CD14-positive monocyte (primary cell): ENCODE data around the gene HSF2. TPM values are rescaled to one million over a fixed set of nuclear protein-coding genes. Genes with fewer than 3 reads are reported as not detected.

Experiments
- DNase-seq, 3 donors: peaks; one replicate each; pipeline ENCODE4 v3.0.0-alpha.2; 2011 to 2022
- H2AFZ ChIP-seq: 2 replicates; pipeline ENCODE4 v1.6.0; 2012; ENCODE audit warnings: mild to moderate bottlenecking, low read depth, low read length, inconsistent platforms; ENCODE audit not compliant: insufficient read depth, poor library complexity, severe bottlenecking
- H3K27ac ChIP-seq, 2 donors: 1 replicate in 1 of 2; 2 replicates in 1 of 2; pipeline ENCODE4 v1.5.1; 2012 to 2013; ENCODE audit warnings: low read length in 2 of 2, control low read depth in 1 of 2, inconsistent platforms in 1 of 2, low read depth in 1 of 2, mild to moderate bottlenecking in 1 of 2
- H3K27me3 ChIP-seq, 2 donors: one replicate each; pipeline versions ENCODE4 v1.6.0 to v1.6.1; 2011 to 2013; ENCODE audit warnings: low read length in 2 of 2; ENCODE audit not compliant: control insufficient read depth in 2 of 2, insufficient read depth in 2 of 2
- H3K36me3 ChIP-seq, 2 donors: replicated peaks in 1 of 2; 1 replicate in 1 of 2; 2 replicates in 1 of 2; pipeline versions ENCODE4 v1.5.1 to v1.6.1; 2012 to 2013; ENCODE audit warnings: low read length in 2 of 2, control low read depth in 1 of 2, inconsistent platforms in 1 of 2, mild to moderate bottlenecking in 1 of 2; ENCODE audit not compliant: insufficient read depth in 2 of 2, control insufficient read depth in 1 of 2
- H3K4me1 ChIP-seq, 2 donors: 1 replicate in 1 of 2; 2 replicates in 1 of 2; pipeline versions ENCODE4 v1.5.1 to v1.6.1; 2012 to 2013; ENCODE audit warnings: low read length in 2 of 2, control low read depth in 1 of 2, inconsistent platforms in 1 of 2, mild to moderate bottlenecking in 1 of 2, moderate library complexity in 1 of 2; ENCODE audit not compliant: insufficient read depth in 2 of 2, control insufficient read depth in 1 of 2
- H3K4me2 ChIP-seq: replicated peaks from 2 replicates; pipeline ENCODE3; 2012; ENCODE audit warnings: low read length, moderate library complexity, mild to moderate bottlenecking; ENCODE audit not compliant: poor library complexity, severe bottlenecking; ENCODE audit errors: extremely low read depth
- H3K4me3 ChIP-seq, 3 experiments: fragments of 200-600 bp in 1 of 3; sonication (generic) in 1 of 3; replicated peaks in 1 of 3; 1 replicate in 2 of 3; 2 replicates in 1 of 3; pipeline ENCODE4 v1.5.1; 2011 to 2013; ENCODE audit warnings: low read length in 3 of 3, mild to moderate bottlenecking in 3 of 3, control low read depth in 2 of 3, low read depth in 2 of 3, inconsistent platforms in 1 of 3, moderate library complexity in 1 of 3
- H3K79me2 ChIP-seq: 2 replicates; pipeline ENCODE4 v1.6.0; 2012; ENCODE audit warnings: mild to moderate bottlenecking, control low read depth, inconsistent platforms, low read length, moderate library complexity; ENCODE audit not compliant: insufficient read depth
- H3K9ac ChIP-seq: 2 replicates; pipeline ENCODE4 v1.6.0; 2017; ENCODE audit warnings: low read length, mild to moderate bottlenecking; ENCODE audit not compliant: insufficient read depth, poor library complexity, severe bottlenecking
- H3K9me3 ChIP-seq, 2 donors: replicated peaks in 1 of 2; 1 replicate in 1 of 2; 2 replicates in 1 of 2; pipeline versions ENCODE4 v1.5.1 to v1.6.1; 2012 to 2013; ENCODE audit warnings: low read length in 2 of 2, control low read depth in 1 of 2; ENCODE audit not compliant: control insufficient read depth in 1 of 2, insufficient read depth in 1 of 2
- H4K20me1 ChIP-seq: 2 replicates; pipeline ENCODE4 v1.6.0; 2012; ENCODE audit warnings: mild to moderate bottlenecking, low read length, control low read depth, moderate library complexity; ENCODE audit not compliant: insufficient read depth
- H3K27ac Mint-ChIP-seq, 7 donors: one replicate each; pipeline ENCODE4 v1.8.0; 2020; ENCODE audit warnings: mild to moderate bottlenecking in 7 of 7, mixed read lengths in 7 of 7, moderate library complexity in 6 of 7, inconsistent platforms in 2 of 7
- H3K27me3 Mint-ChIP-seq, 3 donors: one replicate each; pipeline ENCODE4 v1.8.0; 2021 to 2022; ENCODE audit warnings: low read depth in 3 of 3, mild to moderate bottlenecking in 3 of 3, mixed read lengths in 3 of 3, moderate library complexity in 3 of 3, inconsistent platforms in 1 of 3
- H3K36me3 Mint-ChIP-seq, 2 donors: one replicate each; pipeline ENCODE4 v1.8.0; 2020; ENCODE audit warnings: mixed read lengths in 2 of 2, inconsistent platforms in 1 of 2, mild to moderate bottlenecking in 1 of 2
- H3K4me1 Mint-ChIP-seq: one replicate; pipeline ENCODE4 v1.8.0; 2020; ENCODE audit warnings: mild to moderate bottlenecking, mixed read lengths
- H3K4me3 Mint-ChIP-seq, 2 donors: one replicate each; pipeline ENCODE4 v1.8.0; 2020; ENCODE audit warnings: mild to moderate bottlenecking in 2 of 2, mixed read lengths in 2 of 2, moderate library complexity in 1 of 2
- H3K9me3 Mint-ChIP-seq, 7 donors: one replicate each; pipeline ENCODE4 v1.8.0; 2020 to 2022; ENCODE audit warnings: mixed read lengths in 7 of 7, mild to moderate bottlenecking in 6 of 7, moderate library complexity in 6 of 7, inconsistent platforms in 2 of 7
- CTCF ChIP-seq: fragments of 200-600 bp; IDR thresholded peaks from one replicate; pipeline ENCODE4 v1.8.0; 2022; ENCODE audit warnings: antibody characterized with exemption, mild to moderate bottlenecking
- WGBS: methylation state at CpG from one replicate; pipeline ENCODE4 v1.1.5; 2013; ENCODE audit warnings: missing lambda C conversion rate; ENCODE audit not compliant: insufficient coverage; 5-methylcytosine and 5-hydroxymethylcytosine counted together
- intact Hi-C, 2 donors: fragments of 100-400 bp; cut with micrococcal nuclease; formaldehyde crosslinking; loops; one replicate each; pipeline versions ENCODE4 v1.15.0 to v1.15.1; 2023
- polyA minus RNA-seq: library from RNA; depleted of rRNA, polyadenylated mRNA; stranded (reverse); fragments of >200 nt; gene quantifications from 2 replicates; pipeline ENCODE4 v1.2.3, GENCODE V29; 2012
- polyA plus RNA-seq, 3 donors: library from polyadenylated mRNA; depleted of rRNA in 1 of 3; unstranded in 2 of 3; stranded (reverse) in 1 of 3; fragments of 300-500 nt in 2 of 3; fragments of >200 nt in 1 of 3; fragmentation: Illumina TruSeq in 2 of 3; gene quantifications; 1 replicate in 2 of 3; 2 replicates in 1 of 3; pipeline ENCODE4 v1.2.3, GENCODE V29; 2012 to 2021
- total RNA-seq, 12 experiments: library from RNA in 1 of 12; stranded (reverse) in 1 of 12; fragments of 120-200 nt in 1 of 12; gene quantifications; one replicate each; pipeline ENCODE4 v1.2.4 and lab custom pipeline; 2013 to 2026; ENCODE audit warnings: mixed read lengths in 6 of 12, inconsistent platforms in 1 of 12

The HSF2 gene
- 6.1 TPM for total RNA-seq (2013)
- polyA plus RNA-seq = 1 to 10 TPM; 2.3 to 8.8 (median 2.6) TPM
- 4.0 and 5.0 TPM in 2 replicates for polyA minus RNA-seq
- 3.6 to 22.9 (median 14.3) reads per million in 11 experiments for total RNA-seq (lab: John Stamatoyannopoulos, UW)

GRCh38 chr6:122399348-122400120, at the start of gene HSF2:
TSS of gene HSF2 (plus strand) at chr6:122399652. CDS start at chr6:122399738, 86 bp downstream.
- intact Hi-C loops = loop anchor here (5.0 to 10.0 kb wide), 3 partner anchors 73 to 1065 kb away; partner anchors contain the start of genes SERINC1 (in 2 of the 2) and TBC1D32 (in 1 of the 2)
- TF ChIP-seq CTCF = no peak
- peaks cover 0 to 4% of the 10 kb centered on the region in 2 donors for H3K36me3 Mint-ChIP-seq

GRCh38 chr6:122352981-122353664, 46.3 kb upstream of the HSF2 start:
- H3K36me3 ChIP-seq = no peaks in the 10 kb centered on the region
- no peaks in the 10 kb centered on the region for H3K79me2 ChIP-seq
- intact Hi-C loops = no loop called here
- no peaks in the 10 kb centered on the region for H3K4me1 ChIP-seq
- Mint-ChIP-seq H3K9me3 (peaks cover 0 to 2% (median 0%) of the 10 kb centered on the region in 7 donors), H3K36me3 (no peaks in the 10 kb centered on the region), H3K27me3 (peaks cover 0 to 3% (median 1%) of the 10 kb centered on the region in 3 donors), H3K4me3 (no peak overlapping the region), H3K4me1 (no peaks in the 10 kb centered on the region), H3K27ac (no peak overlapping the region)
- no peaks in the 10 kb centered on the region for H3K9me3 ChIP-seq
- no peak overlapping the region for H3K9ac ChIP-seq
- no peak overlapping the region for H3K4me2 ChIP-seq
- H3K27me3 ChIP-seq = no peaks in the 10 kb centered on the region
- no peaks in the 10 kb centered on the region for H4K20me1 ChIP-seq
- H3K4me3 ChIP-seq = no peak overlapping the region
- H2AFZ ChIP-seq = no peak overlapping the region
- no peak overlapping the region for H3K27ac ChIP-seq
- no peak for TF ChIP-seq CTCF
- DNase-seq = no peak

More at GRCh38 chr6:122399348-122400120, at the start of gene HSF2:
- peak within 1 kb of the TSS; percentile 95 for H2AFZ ChIP-seq
- WGBS = under 1% methylated on average over 81 of the region's 82 CpGs
- no peaks in the 10 kb centered on the region for H3K27me3 ChIP-seq
- no peaks in the 10 kb centered on the region for H3K9me3 ChIP-seq
- H3K4me1 ChIP-seq = peaks cover 12 to 13% of the 10 kb centered on the region in 2 donors
- peak; percentile 94 to 97 (median 95) for DNase-seq
- H3K9ac ChIP-seq = peak within 1 kb of the TSS; percentile 80
- no peaks in the 10 kb centered on the region for H4K20me1 ChIP-seq
- H3K27ac ChIP-seq = peak within 1 kb of the TSS; percentile 55 to 73
- Mint-ChIP-seq H3K4me3 (peak within 1 kb of the TSS; percentile 96 to 97), H3K27me3 (no peaks in the 10 kb centered on the region), H3K4me1 (peaks cover 21% of the 10 kb centered on the region), H3K9me3 (no peaks in the 10 kb centered on the region), H3K27ac (peak within 1 kb of the TSS; percentile 66 to 91 (median 86))
- H3K36me3 ChIP-seq = no peaks in the 10 kb centered on the region
- peak within 1 kb of the TSS; percentile 82 to 97 (median 94) for H3K4me3 ChIP-seq
- peak within 1 kb of the TSS; percentile 73 for H3K4me2 ChIP-seq
- peaks cover 43% of the 10 kb centered on the region for H3K79me2 ChIP-seq
